CD14-positive monocyte (primary cell): ENCODE results near the gene FAM50A. TPM values are rescaled to one million over a fixed set of nuclear protein-coding genes. Genes with fewer than 3 reads are reported as not detected.

Source experiments
- DNase-seq, 3 donors: peaks; one replicate each; pipeline ENCODE4 v3.0.0-alpha.2; 2011 to 2022
- H2AFZ ChIP-seq: 2 replicates; pipeline ENCODE4 v1.6.0; 2012; ENCODE audit warnings: mild to moderate bottlenecking, low read depth, low read length, inconsistent platforms; ENCODE audit not compliant: insufficient read depth, poor library complexity, severe bottlenecking
- H3K27ac ChIP-seq, 2 donors: 1 replicate in 1 of 2; 2 replicates in 1 of 2; pipeline ENCODE4 v1.5.1; 2012 to 2013; ENCODE audit warnings: low read length in 2 of 2, control low read depth in 1 of 2, inconsistent platforms in 1 of 2, low read depth in 1 of 2, mild to moderate bottlenecking in 1 of 2
- H3K27me3 ChIP-seq, 2 donors: one replicate each; pipeline versions ENCODE4 v1.6.0 to v1.6.1; 2011 to 2013; ENCODE audit warnings: low read length in 2 of 2; ENCODE audit not compliant: control insufficient read depth in 2 of 2, insufficient read depth in 2 of 2
- H3K36me3 ChIP-seq, 2 donors: replicated peaks in 1 of 2; 1 replicate in 1 of 2; 2 replicates in 1 of 2; pipeline versions ENCODE4 v1.5.1 to v1.6.1; 2012 to 2013; ENCODE audit warnings: low read length in 2 of 2, control low read depth in 1 of 2, inconsistent platforms in 1 of 2, mild to moderate bottlenecking in 1 of 2; ENCODE audit not compliant: insufficient read depth in 2 of 2, control insufficient read depth in 1 of 2
- H3K4me1 ChIP-seq, 2 donors: 1 replicate in 1 of 2; 2 replicates in 1 of 2; pipeline versions ENCODE4 v1.5.1 to v1.6.1; 2012 to 2013; ENCODE audit warnings: low read length in 2 of 2, control low read depth in 1 of 2, inconsistent platforms in 1 of 2, mild to moderate bottlenecking in 1 of 2, moderate library complexity in 1 of 2; ENCODE audit not compliant: insufficient read depth in 2 of 2, control insufficient read depth in 1 of 2
- H3K4me2 ChIP-seq: replicated peaks from 2 replicates; pipeline ENCODE3; 2012; ENCODE audit warnings: low read length, moderate library complexity, mild to moderate bottlenecking; ENCODE audit not compliant: poor library complexity, severe bottlenecking; ENCODE audit errors: extremely low read depth
- H3K4me3 ChIP-seq, 3 experiments: fragments of 200-600 bp in 1 of 3; sonication (generic) in 1 of 3; replicated peaks in 1 of 3; 1 replicate in 2 of 3; 2 replicates in 1 of 3; pipeline ENCODE4 v1.5.1; 2011 to 2013; ENCODE audit warnings: low read length in 3 of 3, mild to moderate bottlenecking in 3 of 3, control low read depth in 2 of 3, low read depth in 2 of 3, inconsistent platforms in 1 of 3, moderate library complexity in 1 of 3
- H3K79me2 ChIP-seq: 2 replicates; pipeline ENCODE4 v1.6.0; 2012; ENCODE audit warnings: mild to moderate bottlenecking, control low read depth, inconsistent platforms, low read length, moderate library complexity; ENCODE audit not compliant: insufficient read depth
- H3K9ac ChIP-seq: 2 replicates; pipeline ENCODE4 v1.6.0; 2017; ENCODE audit warnings: low read length, mild to moderate bottlenecking; ENCODE audit not compliant: insufficient read depth, poor library complexity, severe bottlenecking
- H3K9me3 ChIP-seq, 2 donors: replicated peaks in 1 of 2; 1 replicate in 1 of 2; 2 replicates in 1 of 2; pipeline versions ENCODE4 v1.5.1 to v1.6.1; 2012 to 2013; ENCODE audit warnings: low read length in 2 of 2, control low read depth in 1 of 2; ENCODE audit not compliant: control insufficient read depth in 1 of 2, insufficient read depth in 1 of 2
- H4K20me1 ChIP-seq: 2 replicates; pipeline ENCODE4 v1.6.0; 2012; ENCODE audit warnings: mild to moderate bottlenecking, low read length, control low read depth, moderate library complexity; ENCODE audit not compliant: insufficient read depth
- H3K27ac Mint-ChIP-seq, 7 donors: one replicate each; pipeline ENCODE4 v1.8.0; 2020; ENCODE audit warnings: mild to moderate bottlenecking in 7 of 7, mixed read lengths in 7 of 7, moderate library complexity in 6 of 7, inconsistent platforms in 2 of 7
- H3K27me3 Mint-ChIP-seq, 3 donors: one replicate each; pipeline ENCODE4 v1.8.0; 2021 to 2022; ENCODE audit warnings: low read depth in 3 of 3, mild to moderate bottlenecking in 3 of 3, mixed read lengths in 3 of 3, moderate library complexity in 3 of 3, inconsistent platforms in 1 of 3
- H3K36me3 Mint-ChIP-seq, 2 donors: one replicate each; pipeline ENCODE4 v1.8.0; 2020; ENCODE audit warnings: mixed read lengths in 2 of 2, inconsistent platforms in 1 of 2, mild to moderate bottlenecking in 1 of 2
- H3K4me1 Mint-ChIP-seq: one replicate; pipeline ENCODE4 v1.8.0; 2020; ENCODE audit warnings: mild to moderate bottlenecking, mixed read lengths
- H3K4me3 Mint-ChIP-seq, 2 donors: one replicate each; pipeline ENCODE4 v1.8.0; 2020; ENCODE audit warnings: mild to moderate bottlenecking in 2 of 2, mixed read lengths in 2 of 2, moderate library complexity in 1 of 2
- H3K9me3 Mint-ChIP-seq, 7 donors: one replicate each; pipeline ENCODE4 v1.8.0; 2020 to 2022; ENCODE audit warnings: mixed read lengths in 7 of 7, mild to moderate bottlenecking in 6 of 7, moderate library complexity in 6 of 7, inconsistent platforms in 2 of 7
- WGBS: methylation state at CpG from one replicate; pipeline ENCODE4 v1.1.5; 2013; ENCODE audit warnings: missing lambda C conversion rate; ENCODE audit not compliant: insufficient coverage; 5-methylcytosine and 5-hydroxymethylcytosine counted together
- intact Hi-C, 2 donors: fragments of 100-400 bp; cut with micrococcal nuclease; formaldehyde crosslinking; loops; one replicate each; pipeline versions ENCODE4 v1.15.0 to v1.15.1; 2023
- polyA plus RNA-seq, 3 donors: library from polyadenylated mRNA; depleted of rRNA in 1 of 3; unstranded in 2 of 3; stranded (reverse) in 1 of 3; fragments of 300-500 nt in 2 of 3; fragments of >200 nt in 1 of 3; fragmentation: Illumina TruSeq in 2 of 3; gene quantifications; 1 replicate in 2 of 3; 2 replicates in 1 of 3; pipeline ENCODE4 v1.2.3, GENCODE V29; 2012 to 2021
- TF ChIP-seq, protein P1 (sequence below): fragments of 200-600 bp; IDR thresholded peaks from one replicate; pipeline ENCODE4 v1.8.0; 2022; ENCODE audit warnings: antibody characterized with exemption, mild to moderate bottlenecking

FAM50A gene
- polyA plus RNA-seq, 3 donors: 23.9 to 88.9 (median 46.4) TPM

- peak overlapping the region in 2 of 7 donors; percentile 32 to 61 for H3K27ac Mint-ChIP-seq
- Histone ChIP-seq H2AFZ (no peak overlapping the region), H3K9ac (no peak overlapping the region), H3K36me3 (peaks cover 32 to 36% of the 10 kb centered on the region in 2 donors), H3K4me2 (no peak overlapping the region), H3K9me3 (peaks cover 0 to 5% of the 10 kb centered on the region in 2 donors), H4K20me1 (peaks cover 24% of the 10 kb centered on the region), H3K4me3 (no peak overlapping the region), H3K79me2 (peaks cover 45% of the 10 kb centered on the region), H3K4me1 (peaks cover 24 to 34% of the 10 kb centered on the region in 2 donors), H3K27me3 (no peaks in the 10 kb centered on the region), H3K27ac (no peak overlapping the region)
- H3K4me1 Mint-ChIP-seq: peaks cover 21% of the 10 kb centered on the region
- intact Hi-C loops: loop anchor here in 1 of 2 donors (5.0 kb wide), 1 partner anchor 36 kb away; the partner anchor contains the start of gene LAGE3
- TF ChIP-seq, protein P1, sequence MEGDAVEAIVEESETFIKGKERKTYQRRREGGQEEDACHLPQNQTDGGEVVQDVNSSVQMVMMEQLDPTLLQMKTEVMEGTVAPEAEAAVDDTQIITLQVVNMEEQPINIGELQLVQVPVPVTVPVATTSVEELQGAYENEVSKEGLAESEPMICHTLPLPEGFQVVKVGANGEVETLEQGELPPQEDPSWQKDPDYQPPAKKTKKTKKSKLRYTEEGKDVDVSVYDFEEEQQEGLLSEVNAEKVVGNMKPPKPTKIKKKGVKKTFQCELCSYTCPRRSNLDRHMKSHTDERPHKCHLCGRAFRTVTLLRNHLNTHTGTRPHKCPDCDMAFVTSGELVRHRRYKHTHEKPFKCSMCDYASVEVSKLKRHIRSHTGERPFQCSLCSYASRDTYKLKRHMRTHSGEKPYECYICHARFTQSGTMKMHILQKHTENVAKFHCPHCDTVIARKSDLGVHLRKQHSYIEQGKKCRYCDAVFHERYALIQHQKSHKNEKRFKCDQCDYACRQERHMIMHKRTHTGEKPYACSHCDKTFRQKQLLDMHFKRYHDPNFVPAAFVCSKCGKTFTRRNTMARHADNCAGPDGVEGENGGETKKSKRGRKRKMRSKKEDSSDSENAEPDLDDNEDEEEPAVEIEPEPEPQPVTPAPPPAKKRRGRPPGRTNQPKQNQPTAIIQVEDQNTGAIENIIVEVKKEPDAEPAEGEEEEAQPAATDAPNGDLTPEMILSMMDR: no peak
- peaks cover 37 to 56% of the 10 kb centered on the region in 2 donors for H3K36me3 Mint-ChIP-seq
- H3K4me3 Mint-ChIP-seq: no peak overlapping the region
- DNase-seq: no peak
- peaks cover 0 to 11% (median 0%) of the 10 kb centered on the region in 3 donors for H3K27me3 Mint-ChIP-seq
- peaks cover 0 to 16% (median 7%) of the 10 kb centered on the region in 7 donors for H3K9me3 Mint-ChIP-seq
- 100% methylated on average over 5 of the region's 11 CpGs for WGBS
Measured at GRCh38 chrX:154441564-154441963, 2.4 kb upstream of the FAM50A start.

DNA sequence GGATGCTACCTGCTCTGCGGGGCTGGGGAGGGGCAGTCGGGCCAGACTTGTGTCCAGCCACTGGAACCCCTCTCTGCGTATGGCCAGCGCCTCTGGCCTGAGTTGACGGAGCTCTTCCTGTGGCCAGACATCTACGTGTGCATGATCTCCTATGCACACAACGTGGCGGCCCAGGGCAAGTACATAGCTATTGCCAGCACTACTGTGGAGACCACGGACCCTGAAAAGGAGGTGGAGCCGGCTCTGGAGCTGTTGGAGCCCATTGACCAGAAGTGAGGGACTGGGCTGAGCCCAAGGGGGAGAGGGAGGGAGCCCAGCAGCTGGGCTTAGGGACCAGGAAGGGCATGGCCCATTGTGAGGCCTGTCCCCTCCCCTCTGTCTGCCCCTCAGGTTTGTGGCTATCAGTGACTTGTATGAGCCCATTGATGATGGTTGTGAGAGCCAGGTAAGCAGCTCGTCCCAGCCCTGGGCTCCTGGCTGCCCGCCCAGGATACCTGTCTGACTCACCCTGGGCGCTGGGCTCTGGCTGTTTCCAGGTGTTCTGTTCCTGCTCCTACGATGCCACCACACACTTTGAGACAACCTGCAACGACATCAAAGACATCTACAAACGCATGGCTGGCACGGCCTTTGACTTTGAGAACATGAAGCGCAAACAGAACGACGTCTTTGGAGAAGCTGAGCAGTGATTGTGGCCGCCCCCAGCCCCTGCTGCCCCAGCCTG, 1.8 kb upstream of the FAM50A start:
- Histone ChIP-seq H4K20me1 (peaks cover 24% of the 10 kb centered on the region), H3K4me1 (peaks cover 24 to 34% of the 10 kb centered on the region in 2 donors), H3K9me3 (peaks cover 0 to 5% of the 10 kb centered on the region in 2 donors), H3K36me3 (peaks cover 32 to 39% of the 10 kb centered on the region in 2 donors), H2AFZ (no peak overlapping the region), H3K9ac (no peak overlapping the region), H3K4me3 (no peak overlapping the region), H3K27me3 (no peaks in the 10 kb centered on the region), H3K4me2 (no peak overlapping the region), H3K27ac (no peak overlapping the region), H3K79me2 (peaks cover 44% of the 10 kb centered on the region)
- TF ChIP-seq, protein P1: no peak
- Mint-ChIP-seq H3K4me1 (peaks cover 21% of the 10 kb centered on the region), H3K27me3 (peaks cover 0 to 14% (median 0%) of the 10 kb centered on the region in 3 donors), H3K36me3 (peaks cover 43 to 61% of the 10 kb centered on the region in 2 donors), H3K9me3 (peaks cover 0 to 15% (median 7%) of the 10 kb centered on the region in 7 donors), H3K27ac (peak overlapping the region in 5 of 7 donors; percentile 26 to 68 (median 36)), H3K4me3 (no peak overlapping the region)
- no peak for DNase-seq
- intact Hi-C loops: loop anchor here in 1 of 2 donors (5.0 kb wide), 1 partner anchor 35 kb away; the partner anchor contains the start of gene LAGE3
- 94% methylated on average over 16 of the region's 21 CpGs for WGBS
